Stimulated activated CD8-positive, alpha-beta memory T cell treated with anti-CD3 and anti-CD28 coated beads, Interleukin-7, amount 100 ng/mL, for 4 hours (primary cell): ENCODE results near the gene GSKIP.
"Not testable (repeated sequence)": the region's sequence is repeated elsewhere in the genome, so short reads cannot be mapped to it uniquely, and the experiment has no call there.

Experiments used
- DNase-seq, 2 donors: peaks; one replicate each; pipeline ENCODE4 v3.0.0-alpha.2; 2020; ENCODE audit warnings: low read depth in 2 of 2

The GSKIP gene, protein sequence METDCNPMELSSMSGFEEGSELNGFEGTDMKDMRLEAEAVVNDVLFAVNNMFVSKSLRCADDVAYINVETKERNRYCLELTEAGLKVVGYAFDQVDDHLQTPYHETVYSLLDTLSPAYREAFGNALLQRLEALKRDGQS

DNA sequence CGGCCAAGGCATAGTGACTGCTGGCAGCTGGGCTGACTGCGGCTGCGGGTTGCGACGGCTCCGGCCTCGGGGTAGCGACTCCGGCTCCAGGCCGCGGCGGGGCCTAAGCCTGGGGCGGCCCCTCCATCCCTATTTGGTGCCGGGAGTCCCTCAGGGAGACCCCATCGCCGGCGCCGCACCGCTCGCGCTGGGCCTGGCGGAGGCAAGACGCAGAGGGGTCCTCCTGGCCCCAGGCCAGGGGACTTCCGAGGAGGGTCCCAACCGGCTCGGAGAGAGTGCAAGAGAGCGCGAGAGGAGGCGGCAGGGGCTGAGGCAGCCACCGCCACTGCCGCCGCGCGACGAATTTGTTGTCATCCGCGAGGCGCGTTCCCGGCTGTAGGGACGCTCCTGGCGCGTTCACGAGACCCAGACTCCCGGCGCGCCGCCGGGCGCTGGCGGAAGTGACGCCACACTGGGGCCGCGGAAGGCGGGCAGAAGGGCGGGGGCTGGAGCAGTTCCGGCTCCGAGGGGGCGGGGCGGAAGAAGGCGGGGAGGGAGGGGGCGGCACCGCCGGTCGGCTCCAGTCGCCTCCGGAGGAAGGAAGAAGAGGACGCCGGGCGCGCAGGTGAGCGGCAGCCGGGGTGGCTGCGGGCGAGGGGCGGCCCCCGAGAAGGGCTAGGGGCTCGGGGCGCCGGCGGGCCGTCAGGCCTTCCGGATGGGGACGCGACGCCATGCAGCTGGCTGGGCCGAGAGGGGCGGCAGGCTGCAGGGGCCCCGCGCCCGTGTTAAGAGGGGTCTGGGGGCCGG lies at the start of gene GSKIP, which contains the start of gene ATG2B:
TSS of gene GSKIP (plus strand) at position 562 of the 786 bp plus-strand sequence. CDS start 18,722 bp downstream, outside the sequence.
TSS of gene ATG2B (minus strand) at position 377 of the 786 bp plus-strand sequence. CDS start at position 12, 365 bp downstream.
- DNase-seq = peak; percentile 90 to 95

DNA sequence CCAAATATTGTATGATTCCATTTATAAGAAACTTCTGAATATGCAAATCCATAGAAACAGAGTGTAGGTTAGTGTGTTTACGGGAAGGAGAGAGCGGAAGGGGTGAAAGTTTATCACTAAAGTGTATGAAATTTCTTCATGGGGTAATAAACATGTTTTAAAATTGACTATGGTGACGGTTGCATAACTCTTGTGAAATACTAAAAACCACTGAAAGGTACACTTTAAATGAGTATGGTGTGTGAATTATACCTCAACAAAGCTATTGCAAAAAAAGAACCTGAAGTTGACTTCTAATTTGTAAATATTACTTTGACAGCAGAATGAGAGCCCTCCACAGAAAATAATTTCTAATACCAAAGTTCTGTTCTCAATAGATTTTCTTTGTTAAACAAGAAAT lies 47.2 kb upstream of the GSKIP start:
- no peak for DNase-seq

DNA sequence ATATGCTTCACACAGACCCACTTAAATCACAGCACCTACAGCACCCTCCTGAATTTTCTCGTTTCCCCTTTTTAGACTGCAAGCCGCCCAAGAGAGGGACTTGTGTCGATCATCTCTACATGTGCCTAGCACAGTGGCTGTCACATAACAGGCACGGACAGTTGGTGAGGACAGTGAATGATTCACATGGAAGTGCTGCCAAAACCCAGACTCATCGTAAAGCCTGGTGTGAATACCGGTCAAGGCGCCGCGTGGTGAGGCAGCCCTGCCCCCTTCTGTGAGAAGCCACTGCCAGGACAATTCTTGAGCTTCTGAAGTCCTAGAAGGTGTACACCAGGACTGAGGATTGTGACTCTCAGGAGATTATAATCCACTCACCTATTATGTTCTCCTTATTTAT lies 44.5 kb upstream of the GSKIP start:
- no peak for DNase-seq

DNA sequence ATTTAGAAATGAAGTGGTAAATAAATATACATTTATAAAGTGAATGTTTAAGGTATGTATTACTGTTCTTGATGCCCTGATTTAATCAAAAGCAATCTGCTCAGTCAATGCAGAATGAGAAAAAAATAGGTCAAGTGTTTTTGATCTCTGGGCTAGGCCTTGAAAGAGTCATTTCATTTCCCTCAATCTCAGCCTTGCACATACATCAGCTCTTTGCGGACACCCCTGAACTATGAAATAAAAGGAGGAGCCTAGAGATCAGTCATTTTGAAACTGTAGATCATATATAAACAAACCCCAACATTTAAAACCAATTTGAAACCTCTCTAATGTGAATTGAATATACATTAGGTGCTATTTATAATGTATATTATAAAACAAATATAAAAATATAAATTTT lies 42.7 kb upstream of the GSKIP start:
- no peak for DNase-seq

DNA sequence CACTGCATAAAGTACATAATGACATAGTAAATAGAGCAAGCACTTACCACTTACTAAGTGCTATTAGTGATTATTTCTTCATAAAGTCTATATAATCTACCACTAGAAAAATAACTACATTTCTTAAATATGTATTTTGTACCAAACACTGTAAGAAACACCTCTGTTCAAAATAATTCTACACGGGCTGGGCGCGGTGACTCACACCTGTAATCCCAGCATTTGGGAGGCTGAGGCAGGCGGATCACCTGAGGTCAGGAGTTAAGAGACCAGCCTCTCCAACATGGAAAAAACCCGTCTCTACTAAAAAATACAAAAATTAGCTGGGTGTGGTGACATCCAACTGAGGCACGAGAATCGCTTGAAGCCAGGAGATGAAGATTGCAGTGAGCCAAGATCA lies 39.1 kb upstream of the GSKIP start:
- no peak for DNase-seq

DNA sequence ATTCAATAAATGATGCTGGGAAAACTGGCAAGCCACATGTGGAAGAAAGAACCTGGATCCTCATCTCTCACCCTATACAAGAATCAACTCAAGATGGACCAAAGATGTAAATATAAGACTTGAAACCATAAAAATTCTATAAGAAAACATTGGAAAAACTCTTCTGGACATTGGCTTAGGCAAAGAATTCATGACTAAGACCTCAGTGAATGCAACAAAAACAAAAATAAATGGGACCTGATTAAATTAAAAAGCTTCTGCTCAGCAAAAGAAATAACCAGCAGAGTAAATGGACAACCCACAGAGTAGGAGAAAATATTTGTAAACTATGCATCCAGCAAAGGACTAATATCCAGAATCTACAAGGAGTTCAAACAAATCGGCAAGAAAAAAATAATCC lies 24.8 kb upstream of the GSKIP start:
- DNase-seq = no peak

DNA sequence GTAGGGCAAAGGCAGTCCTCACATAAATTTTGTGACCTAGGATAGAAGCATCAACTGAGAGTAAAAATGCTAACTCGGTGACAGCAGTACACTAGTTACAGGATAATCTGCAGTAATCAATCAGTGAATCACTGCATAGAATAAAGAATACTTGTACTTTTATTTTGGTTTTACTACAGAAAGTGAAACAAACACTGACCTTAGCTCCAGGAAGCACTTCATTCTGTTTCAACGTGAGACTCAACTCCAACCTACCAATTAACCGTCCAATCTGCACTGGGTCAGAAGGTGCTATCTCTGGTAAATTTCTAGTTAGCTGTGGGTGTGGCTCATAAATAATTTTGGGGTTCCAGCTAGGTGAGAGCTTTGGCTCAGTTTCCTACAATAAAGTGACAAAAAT lies 22.0 kb upstream of the GSKIP start:
- DNase-seq = no peak

DNA sequence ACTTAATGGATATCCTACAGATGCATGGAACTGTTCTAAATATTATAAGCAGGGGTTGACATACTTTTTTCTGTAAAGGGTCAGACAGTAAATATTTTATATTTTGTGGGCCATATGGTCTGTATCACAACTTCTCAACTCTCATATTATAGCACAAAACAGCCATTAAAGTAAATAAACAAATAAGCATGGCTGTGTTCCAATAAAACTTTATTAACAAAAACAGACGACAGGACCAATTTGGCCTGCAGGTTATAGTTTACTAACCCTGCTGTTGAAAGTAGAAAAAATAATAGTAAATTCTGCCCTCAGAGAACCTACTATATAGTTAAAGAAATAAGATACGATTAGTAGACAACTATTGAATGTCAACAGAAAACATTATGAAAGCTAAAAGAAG lies 17.7 kb upstream of the GSKIP start:
- DNase-seq = no peak

DNA sequence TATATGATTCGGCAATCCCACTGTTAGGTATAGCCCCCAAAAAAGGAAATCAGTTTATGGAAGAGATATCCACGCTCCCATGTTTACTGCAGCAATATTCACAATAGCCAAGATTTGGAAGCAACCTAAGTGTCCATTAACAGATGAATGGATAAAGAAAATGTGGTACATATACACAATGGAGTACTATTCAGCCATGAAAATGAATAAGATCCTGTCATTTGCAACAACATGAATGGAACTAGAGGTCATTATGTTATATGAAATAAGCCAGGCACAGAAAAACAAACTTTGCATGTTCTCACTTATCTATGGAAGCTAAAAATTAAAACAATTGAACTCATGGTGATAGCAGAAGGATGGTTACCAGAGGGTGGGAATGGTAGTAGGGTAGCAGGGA lies 15.4 kb upstream of the GSKIP start:
- not testable (repeated sequence) for DNase-seq

DNA sequence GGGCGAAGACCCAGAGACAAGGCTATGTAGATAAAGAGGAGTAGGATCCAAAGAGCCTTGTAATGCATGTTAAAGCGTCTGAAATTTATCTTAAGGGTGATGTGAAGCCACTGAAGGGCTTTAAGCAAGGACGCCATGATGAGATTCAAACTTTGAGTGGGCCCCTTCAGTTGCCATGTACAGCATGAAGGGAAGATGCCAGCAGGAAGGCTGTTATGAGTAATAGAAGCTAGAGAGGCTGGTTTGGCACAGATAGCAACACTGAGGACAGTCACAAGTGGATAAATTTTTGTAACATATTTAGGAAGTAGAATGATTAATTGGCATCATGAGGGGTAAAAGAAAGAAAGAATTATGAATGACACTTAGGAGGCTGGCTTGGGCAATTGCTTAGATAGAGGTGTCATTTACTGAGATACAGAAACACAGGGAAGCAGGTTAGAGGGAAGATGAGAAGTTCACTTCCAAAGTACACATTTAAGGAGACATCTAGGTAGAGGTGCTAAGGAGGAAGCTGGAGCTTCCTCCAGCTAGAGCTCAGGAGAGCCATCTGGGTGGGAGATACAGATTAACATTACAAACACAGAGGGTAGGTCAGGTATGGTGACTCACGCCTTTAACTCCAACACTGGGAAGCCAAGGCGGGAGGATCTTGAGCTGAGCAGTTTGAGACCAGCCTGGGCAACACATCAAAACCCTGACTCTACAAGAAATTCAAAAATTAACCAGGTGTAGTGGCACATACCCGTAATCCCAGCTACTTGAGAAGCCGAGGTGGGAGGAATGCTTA lies 13.8 kb upstream of the GSKIP start:
- no peak for DNase-seq

DNA sequence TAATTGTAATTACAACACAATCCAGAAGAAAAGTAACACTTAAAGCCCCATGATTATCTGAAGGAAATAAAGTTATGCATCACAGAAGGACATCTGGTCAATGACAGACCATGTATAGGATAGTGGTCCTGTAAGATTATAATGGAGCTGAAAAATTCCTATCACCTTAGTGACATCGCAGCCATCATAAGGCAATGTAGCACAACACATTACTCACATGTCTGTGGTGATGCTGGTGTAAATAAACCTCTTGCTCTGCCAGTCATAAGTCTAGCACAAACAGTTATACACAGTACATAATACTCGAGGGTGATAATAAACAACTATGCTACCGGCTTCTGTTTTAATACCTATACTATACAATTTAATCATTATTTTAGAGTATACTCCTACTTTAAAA lies 11.3 kb upstream of the GSKIP start:
- DNase-seq = no peak

DNA sequence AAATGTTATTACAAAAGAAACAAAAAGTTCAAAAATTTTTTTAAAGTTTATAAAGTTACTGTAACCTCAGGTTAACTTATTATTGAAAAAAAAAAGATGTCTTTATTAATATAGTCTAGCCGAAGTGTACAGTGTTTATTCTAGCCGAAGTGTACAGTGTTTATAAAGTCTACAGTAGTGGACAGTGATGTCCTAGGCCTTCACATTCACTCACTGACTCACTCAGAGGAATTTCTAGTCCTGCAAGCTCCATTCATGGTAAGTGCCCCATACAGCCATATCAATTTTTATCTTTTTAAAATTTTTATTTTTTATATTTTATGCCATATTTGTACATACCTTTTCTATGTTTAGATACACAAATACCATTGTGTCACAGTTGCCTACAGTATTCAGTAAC lies 10.6 kb upstream of the GSKIP start:
- DNase-seq = no peak

DNA sequence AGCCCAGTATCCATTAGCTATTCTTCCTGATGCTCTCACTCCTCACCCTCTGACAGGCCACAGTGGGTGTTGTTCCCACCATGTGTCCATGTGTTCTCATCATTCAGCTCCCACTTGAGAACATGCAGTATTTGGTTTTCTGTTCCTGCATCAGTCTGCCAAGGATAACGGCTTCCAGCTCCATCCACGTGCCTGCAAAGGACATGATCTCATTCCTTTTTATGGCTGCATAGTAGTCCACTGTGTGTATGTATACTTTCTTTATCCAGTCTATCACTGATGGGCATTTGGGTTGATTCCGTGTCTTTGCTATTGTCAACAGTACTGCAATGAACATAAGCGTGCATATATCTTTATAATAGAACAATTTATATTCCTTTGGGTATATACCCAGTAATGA lies 9.1 kb upstream of the GSKIP start:
- no peak for DNase-seq

DNA sequence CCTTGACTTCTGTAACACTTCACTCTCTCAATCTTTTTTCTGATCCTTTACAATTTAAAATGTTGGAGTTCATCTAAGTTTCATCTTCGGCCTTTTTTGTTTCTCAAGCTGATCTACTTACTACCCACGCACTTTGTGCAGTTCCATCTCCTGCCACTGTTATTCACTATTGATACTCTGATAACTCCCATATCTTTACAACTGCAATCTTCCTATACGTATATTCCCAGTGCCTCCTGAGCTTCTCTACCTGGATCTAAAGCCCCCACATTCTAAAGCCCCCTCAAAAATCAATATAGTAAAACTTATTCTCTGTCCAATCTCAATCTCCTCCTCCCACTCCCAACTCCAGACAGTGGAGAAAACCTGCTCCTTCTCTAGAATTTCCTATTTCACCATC lies 6.1 kb upstream of the GSKIP start:
- no peak for DNase-seq

DNA sequence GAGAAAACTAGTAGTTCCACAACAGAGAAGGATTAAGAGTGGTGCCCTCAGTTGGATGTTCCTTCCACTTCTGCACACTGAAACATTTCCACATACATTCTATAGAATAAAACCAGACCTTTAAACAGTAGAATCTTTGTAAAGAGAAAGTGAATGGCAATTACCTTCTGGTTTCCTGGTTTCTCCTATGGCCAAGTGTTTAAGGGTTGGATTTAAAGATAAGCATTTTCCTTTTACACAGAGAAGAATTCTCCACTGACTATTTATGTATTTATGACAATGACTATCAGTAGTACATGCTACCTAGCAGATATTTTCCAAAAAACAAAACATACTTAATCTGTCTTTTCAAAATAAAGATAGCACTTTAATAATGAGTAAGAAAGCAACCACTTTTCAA lies 3.4 kb upstream of the GSKIP start:
- DNase-seq = no peak

DNA sequence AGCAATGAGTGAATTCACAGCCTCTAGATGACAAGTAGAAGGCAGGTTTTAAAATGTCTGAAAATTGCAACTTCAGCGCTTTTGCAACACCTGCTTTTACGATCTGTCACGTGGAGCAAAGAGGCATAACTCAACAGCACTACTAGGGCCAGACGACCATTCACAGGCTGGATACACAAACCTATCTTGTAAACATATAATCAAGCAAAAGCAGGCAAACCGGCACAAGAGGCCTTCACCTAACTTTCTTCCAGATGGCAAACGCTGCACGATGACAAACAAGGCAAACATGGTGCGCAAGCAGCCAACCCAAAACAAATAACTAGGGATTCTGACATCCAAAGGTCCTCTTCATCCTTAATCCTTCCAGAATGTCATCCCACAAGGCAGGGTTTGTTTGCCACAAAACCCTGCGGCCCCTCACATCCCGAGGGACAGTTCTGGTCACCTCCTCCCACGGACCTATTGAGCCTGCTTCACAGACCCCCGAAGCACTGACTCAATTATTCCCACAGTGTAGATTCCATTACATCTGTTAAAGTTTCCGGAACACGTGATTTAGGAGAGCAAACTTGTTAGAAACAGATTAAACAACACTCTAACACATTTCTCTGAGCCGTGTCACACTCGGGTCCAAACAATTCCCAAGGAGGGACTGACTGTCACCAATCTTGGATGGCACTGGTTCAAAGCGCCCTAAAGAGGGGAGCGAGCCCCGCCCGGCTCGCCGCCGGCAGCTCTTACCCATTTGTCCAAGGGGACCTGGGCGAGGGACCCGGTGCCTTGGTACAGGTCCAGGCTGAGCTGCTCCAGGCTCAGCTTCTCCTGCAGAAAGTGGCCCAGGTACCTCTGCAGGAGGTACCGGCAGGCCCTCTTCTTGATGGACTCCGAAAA lies 1.0 kb upstream of the GSKIP start:
- peak in 1 of 2 donors; percentile 34 for DNase-seq

DNA sequence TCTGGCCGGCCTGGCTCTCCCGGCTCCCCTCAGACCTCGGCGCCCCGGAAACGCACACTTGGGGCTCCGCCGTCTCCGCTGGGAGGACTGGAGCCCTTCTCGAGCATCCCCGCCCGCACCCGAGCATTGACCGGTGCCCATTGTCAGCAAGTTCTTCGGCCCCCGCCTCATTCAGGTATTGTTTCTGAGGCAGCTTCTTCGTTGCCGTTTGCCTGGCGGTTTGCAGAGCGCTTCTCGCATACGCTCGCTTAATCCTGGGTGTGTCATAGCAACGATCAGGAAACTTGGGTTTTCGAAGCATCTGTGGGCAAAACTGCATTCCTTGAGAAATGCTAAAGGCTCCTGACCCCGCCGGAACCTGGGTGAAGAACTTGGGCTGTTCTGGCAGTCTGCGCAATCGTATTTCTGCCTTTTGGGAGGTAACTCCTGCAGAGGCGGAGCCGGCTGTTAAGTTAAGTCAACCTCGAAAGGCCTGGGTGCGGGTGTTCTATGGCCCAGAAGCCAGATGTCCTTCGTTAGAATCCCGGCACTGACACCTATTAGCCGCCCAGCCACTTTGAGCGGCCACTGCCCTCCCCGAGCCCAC lies 518 bp downstream of the GSKIP start:
- peak; percentile 8 to 16 for DNase-seq

DNA sequence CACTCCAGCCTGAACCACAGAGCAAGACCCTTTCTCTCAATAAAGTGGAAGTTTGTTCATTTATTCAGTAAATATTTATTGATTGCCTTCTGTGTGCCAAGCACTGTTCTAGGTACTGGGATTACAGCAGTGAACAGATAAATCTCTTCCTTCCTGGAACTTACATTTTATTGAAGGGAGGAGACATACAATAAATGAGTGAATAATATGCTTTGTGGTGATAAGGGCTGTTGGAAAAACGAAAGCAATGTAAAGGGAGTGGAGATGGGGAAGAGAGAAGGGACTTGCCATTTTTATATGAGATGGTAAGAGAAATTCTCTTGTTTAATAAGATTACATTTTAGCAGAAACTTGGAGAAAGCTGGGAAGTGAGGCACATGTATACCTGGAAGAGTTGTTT lies 1.6 kb downstream of the GSKIP start:
- DNase-seq = no peak

DNA sequence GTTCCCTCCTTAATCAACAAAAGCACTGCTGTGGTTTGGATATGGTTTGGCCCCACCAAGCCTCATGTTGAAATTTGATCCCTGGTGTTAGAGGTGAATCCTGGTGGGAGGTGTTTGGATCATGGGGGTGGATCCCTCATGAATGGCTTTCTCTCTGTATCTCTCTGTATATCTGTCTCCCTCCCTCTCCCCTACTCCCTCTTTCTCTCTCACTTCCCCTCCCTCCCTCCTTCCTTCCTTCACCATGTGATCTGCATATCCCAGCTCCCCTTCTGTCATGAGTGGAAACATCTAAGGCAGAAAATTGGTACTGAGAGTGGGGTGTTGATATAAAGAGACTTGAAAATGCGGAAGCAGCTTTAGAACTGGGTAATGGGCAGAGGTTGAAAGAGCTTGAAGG lies 5.2 kb downstream of the GSKIP start:
- DNase-seq = no peak

DNA sequence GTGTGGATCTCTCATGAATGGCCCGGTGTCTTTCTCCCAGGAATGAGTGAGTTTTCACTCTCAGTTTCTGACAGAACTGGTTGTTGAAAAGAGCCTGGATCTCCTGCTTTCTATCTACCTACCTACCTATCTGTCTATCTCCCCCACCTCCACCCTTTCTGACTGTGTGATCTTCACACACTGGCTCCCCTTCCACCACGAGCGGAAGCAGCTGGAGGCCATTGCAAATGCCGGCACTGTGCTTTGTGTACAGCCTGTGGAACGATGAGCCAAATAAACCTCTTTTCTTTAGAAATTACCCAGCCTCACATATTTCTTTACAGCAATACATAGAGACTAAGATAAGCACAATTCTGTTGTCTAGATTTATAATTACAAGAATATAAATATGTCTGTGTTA lies 7.2 kb downstream of the GSKIP start:
- DNase-seq = no peak

DNA sequence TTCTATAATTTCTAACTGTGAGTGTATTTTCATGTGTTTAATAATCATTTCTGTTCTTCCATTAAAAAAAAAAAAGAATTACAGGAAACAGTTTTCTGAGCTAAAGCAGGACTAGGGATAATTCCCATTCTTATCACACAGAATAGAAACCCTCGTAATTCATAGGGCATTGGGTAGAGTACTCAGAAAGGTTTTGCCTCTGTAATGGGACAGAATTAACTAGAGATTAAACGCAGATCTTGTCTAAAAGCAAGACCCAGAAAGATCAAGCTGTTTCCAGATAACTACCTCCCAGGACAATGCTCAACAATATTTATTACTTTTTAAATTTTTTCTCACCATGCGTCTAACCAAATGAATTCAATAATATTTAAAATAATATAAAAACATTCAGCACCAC lies 10.2 kb downstream of the GSKIP start:
- DNase-seq = no peak
